Retinal pigment epithelial cell (primary cell): Measurements from ENCODE around the gene SCYL3.
"Not testable (repeated sequence)": the region's sequence is repeated elsewhere in the genome, so short reads cannot be mapped to it uniquely, and the experiment has no call there.

Experiments
- DNase-seq: peaks from one replicate; pipeline ENCODE4 v3.0.0-alpha.2; 2010; ENCODE audit warnings: low read depth
- H3K4me3 ChIP-seq: 2 replicates; pipeline ENCODE4 v1.5.1; 2011; ENCODE audit warnings: mild to moderate bottlenecking, low read length, control low read depth, moderate library complexity
- CTCF ChIP-seq: conservative IDR thresholded peaks from 2 replicates; pipeline ENCODE4 v1.5.1; 2011; ENCODE audit warnings: low read depth, low read length, control low read depth, inconsistent platforms

SCYL3 gene

DNA sequence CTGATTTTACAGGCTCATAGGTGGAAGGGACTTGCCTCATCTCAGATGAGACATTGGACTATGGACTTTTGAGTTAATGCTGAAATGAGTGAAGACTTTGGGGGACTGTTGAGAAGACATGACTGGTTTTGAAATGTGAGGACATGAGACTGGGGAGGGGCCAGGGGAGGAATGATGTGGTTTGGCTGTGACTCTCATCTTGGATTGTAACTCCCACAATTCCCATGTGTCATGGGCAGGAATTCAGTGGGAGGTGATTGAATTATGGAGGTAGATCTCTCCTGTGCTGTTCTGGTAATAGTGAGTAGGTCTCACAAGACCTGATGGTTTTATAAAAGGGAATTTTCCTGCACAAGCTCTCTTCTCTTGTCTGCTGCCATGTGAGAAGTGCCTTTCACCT lies 20.8 kb downstream of the SCYL3 start:
- H3K4me3 ChIP-seq = no peak overlapping the region
- no peak for DNase-seq
- TF ChIP-seq CTCF = no peak

DNA sequence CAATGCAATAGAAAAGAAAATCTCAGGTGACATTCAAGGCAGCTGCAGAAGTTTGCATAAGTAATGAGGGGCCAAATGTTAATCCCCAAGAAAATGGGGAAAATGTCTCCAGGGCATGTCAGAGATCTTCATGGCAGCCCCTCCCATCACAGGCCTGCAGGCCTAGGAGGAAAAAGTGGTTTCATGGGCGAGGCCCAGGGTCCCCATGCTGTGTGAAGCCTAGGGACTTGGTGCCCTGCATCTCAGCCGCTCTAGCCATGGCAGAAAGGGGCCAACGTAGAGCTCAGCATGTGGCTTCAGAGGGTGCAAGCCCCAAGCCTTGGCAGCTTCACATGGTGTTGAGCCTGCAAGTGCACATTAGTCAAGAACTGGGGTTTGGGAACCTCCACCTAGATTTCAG lies 21.7 kb downstream of the SCYL3 start:
- H3K4me3 ChIP-seq, DNase-seq: not testable (repeated sequence)

- no peak overlapping the region for H3K4me3 ChIP-seq
- no peak for TF ChIP-seq CTCF
- no peak for DNase-seq
These were observed 24.3 kb downstream of the SCYL3 start for GRCh38 chr1:169869426-169869825.

GRCh38 chr1:169868978-169869377 lies 24.7 kb downstream of the SCYL3 start:
- no peak overlapping the region for H3K4me3 ChIP-seq
- no peak for DNase-seq
- TF ChIP-seq CTCF = no peak

GRCh38 chr1:169867012-169867675 lies 26.6 kb downstream of the SCYL3 start:
- no peak overlapping the region for H3K4me3 ChIP-seq
- no peak for TF ChIP-seq CTCF
- DNase-seq = no peak

GRCh38 chr1:169866577-169866976 lies 27.1 kb downstream of the SCYL3 start:
- H3K4me3 ChIP-seq = no peak overlapping the region
- DNase-seq = no peak
- TF ChIP-seq CTCF = no peak

DNA sequence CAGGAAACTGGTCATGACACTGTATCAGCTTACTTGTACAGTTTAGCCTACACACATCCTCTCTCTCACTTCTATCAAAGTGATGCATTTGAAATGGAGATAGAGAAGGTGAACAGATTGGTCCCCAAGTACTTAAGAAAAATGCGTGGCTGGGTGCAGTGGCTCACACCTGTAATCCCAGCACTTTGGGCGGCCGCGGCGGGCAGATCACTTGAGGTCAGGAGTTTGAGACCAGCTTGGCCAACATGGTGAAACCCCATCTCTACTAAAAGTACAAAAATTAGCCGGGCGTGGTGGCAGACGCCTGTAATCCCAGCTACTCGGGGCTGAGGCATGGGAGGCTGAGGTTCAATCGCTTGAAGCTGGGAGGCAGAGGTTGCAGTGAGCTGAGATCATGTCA lies 29.2 kb downstream of the SCYL3 start:
- H3K4me3 ChIP-seq, DNase-seq: not testable (repeated sequence)

- H3K4me3 ChIP-seq = no peak overlapping the region
- DNase-seq = no peak
- no peak for TF ChIP-seq CTCF
These were observed 32.9 kb downstream of the SCYL3 start for GRCh38 chr1:169860750-169861149.
